A172 (cell line): ENCODE data around the gene TEK. TPM values are rescaled to one million over a fixed set of nuclear protein-coding genes. Genes with fewer than 3 reads are reported as not detected.
"Not testable (repeated sequence)": the region's sequence is repeated elsewhere in the genome, so short reads cannot be mapped to it uniquely, and the experiment has no call there.

ENCODE experiments used
- DNase-seq: peaks from one replicate; pipeline ENCODE4 v3.0.0-alpha.2; 2015; ENCODE audit warnings: low spot score
- total RNA-seq: library from RNA; depleted of rRNA; stranded (reverse); fragments of >200 nt; shearing (Covaris generic); gene quantifications from 2 replicates; pipeline ENCODE4 v1.2.3, GENCODE V29; 2014; rRNA removed

The TEK gene
- total RNA-seq, result 3.9 and 7.6 TPM in 2 replicates

GRCh38 chr9:27108981-27109541, at the start of gene TEK:
TSS of gene TEK (plus strand) at chr9:27109225. CDS start at chr9:27109591, 366 bp downstream.
- DNase-seq, result no peak

- DNase-seq, result no peak
These were observed 49.6 kb upstream of the TEK start for GRCh38 chr9:27059412-27059811.

- no peak for DNase-seq
These were observed 49.1 kb upstream of the TEK start for GRCh38 chr9:27059907-27060306.

DNA sequence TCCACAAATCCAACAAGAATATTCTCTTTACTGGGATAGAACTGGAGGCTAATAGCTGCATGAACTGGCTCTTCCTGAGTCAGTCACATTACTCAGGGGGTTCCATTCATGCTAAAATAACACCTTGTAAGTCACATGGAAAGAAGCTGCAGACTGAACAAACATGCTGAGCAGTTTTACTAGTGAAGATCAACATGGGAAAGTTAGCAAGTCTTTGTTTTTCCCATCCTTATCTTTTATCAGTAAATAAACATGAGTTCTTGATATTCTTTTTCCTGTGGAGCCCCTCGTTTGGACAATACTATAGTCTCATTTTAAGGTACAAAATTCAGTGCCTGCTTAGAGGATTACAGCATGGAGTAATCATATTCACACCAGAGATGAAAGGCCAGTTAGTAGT, 43.7 kb upstream of the TEK start:
- no peak for DNase-seq

DNA sequence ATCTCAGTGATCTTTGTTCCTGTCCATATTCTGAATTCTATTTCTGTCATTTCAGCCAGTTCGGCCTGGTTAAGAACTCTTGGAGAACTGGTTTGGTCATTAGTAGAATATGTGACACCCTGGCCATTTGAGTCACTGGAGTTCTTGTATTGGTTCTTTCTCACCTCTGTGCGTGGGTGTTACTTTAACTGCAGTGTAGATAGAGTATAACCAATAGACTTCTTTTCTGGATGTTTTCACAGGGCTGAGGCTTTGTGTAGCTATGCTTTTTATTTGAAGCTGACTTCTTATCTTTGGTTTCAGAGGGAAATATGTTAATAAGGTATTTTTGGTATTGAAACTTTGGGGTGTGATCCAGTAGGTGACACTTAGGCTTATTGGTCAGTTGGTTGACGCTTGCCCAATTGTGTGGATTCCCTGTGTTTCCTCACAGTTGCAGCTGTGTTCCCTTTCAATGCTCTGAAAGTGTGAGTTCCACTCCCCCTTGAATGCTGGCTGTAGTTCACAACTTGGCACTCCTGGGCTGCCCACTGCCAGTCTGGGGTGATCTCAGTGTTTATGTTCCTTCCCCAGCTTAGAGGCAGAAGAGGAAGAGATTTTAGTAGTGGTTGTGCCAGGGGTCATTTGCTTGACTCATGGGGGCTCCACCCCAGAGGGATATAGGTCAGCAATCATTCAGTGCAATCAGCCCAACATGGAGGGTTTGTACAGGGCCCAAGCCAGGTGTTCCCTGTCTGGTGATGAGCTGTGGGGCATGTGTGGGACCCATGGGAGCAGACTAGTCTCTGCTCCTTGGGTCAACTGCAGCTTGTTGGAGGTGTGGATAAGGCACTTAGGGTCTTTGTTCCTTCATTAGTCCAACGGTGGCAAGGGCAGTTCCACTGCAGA, 34.9 kb upstream of the TEK start:
- no peak for DNase-seq

DNA sequence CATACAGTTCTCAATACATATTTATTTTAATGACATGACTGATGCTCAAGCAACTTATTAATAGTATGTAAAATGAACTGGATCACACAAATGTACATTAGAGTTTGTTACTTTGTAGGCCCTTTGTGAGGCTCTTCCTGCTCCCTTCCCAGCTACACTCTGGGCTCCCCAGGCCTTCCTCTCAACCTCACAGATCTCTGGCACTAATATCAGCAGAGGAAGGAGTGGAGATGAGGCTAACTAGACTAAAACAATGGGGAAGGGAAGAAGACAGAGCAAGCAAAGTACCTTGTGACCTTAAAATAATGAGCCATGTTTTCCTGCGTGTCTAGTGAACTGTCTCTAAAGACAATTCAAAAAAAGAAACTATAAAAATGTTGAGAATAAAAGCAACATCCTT, 30.3 kb upstream of the TEK start:
- no peak for DNase-seq

DNA sequence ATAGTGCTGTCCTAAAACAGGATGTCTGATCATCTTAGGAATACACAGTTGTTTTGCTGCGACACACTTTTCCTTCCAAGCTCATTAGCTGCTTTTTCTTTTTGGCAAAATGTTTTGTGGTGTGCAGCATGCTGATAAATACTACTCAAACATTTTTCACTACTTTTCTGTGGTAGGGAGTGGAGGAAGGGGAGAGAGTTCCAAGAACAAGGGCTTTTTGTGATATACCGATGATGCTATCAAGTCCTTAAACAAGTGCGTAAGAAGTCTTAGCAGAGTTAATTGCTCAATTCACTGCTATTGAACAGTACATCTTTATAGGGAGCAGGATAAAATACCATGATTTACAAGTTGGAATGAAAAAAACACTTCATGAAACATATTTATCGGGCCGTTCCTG, 23.6 kb upstream of the TEK start:
- no peak for DNase-seq

- peak; percentile 21 for DNase-seq
These were observed 22.0 kb upstream of the TEK start for GRCh38 chr9:27086818-27087680.

- DNase-seq, result no peak
These were observed 20.0 kb upstream of the TEK start for GRCh38 chr9:27088981-27089380.

GRCh38 chr9:27089706-27090105, 19.3 kb upstream of the TEK start:
- DNase-seq, result no peak

GRCh38 chr9:27090231-27090630, 18.8 kb upstream of the TEK start:
- no peak for DNase-seq

- DNase-seq, result no peak
These were observed 18.3 kb upstream of the TEK start for GRCh38 chr9:27090711-27091110.

GRCh38 chr9:27092496-27092895, 16.5 kb upstream of the TEK start:
- not testable (repeated sequence) for DNase-seq

DNA sequence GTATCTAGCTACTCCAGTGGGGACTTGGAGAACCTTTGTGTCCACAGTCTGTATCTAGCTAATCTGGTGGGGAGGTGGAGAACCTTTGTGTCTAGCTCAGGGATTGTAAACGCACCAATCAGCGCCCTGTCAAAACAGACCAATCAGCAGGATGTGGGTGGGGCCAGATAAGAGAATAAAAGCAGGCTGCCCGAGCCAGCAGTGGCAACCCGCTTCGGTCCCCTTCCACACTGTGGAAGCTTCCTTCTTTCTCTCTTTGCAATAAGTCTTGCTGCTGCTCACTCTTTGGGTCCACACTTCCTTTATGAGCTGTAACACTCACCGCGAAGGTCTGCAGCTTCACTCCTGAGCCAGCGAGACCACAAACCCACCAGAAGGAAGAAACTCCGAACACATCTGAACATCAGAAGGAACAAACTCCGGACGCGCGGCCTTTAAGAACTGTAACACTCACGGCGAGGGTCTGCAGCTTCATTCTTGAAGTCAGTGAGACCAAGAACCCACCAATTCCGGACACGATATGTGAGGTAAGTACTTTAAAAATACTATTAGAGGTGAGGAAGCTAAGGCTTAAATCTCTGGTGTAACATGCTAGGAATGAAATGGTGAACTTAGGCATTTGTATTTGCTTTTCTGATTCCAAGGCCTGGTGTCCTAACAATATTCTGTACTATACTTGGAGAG, 15.5 kb upstream of the TEK start:
- DNase-seq, result not testable (repeated sequence)

DNA sequence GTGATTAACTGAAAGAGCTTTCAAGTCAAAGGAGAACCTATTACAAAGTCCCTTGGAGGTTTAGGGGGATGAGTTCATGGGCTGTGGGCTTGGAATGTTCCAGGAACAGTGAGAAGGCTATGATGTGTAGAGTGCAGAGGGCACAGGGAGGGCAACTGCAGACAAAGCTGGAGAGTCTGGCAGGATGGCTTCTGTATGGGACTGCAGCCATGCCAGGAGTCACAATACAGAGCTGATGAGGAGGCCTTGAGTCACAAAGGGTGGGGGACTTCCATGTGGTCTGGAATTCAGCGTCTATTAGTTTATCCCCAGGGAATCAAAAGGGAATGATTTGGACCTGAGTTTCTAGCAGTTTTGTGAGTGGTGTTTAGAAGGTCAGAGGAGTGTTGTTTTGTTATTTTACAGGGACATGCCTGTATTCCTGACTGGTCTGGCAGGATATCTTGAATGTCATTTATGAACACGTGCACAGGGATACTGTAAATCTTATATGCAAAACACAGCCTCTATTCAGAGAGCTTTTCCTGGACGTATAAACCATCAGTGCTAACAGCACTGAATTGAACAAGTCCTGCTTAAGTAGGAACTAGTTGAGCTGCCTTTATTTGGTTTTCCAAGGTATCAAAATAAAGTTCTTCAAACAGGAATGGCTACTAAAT, 14.3 kb upstream of the TEK start:
- DNase-seq, result peak; percentile 66

- no peak for DNase-seq
These were observed 1.8 kb upstream of the TEK start for GRCh38 chr9:27107241-27107640.

DNA sequence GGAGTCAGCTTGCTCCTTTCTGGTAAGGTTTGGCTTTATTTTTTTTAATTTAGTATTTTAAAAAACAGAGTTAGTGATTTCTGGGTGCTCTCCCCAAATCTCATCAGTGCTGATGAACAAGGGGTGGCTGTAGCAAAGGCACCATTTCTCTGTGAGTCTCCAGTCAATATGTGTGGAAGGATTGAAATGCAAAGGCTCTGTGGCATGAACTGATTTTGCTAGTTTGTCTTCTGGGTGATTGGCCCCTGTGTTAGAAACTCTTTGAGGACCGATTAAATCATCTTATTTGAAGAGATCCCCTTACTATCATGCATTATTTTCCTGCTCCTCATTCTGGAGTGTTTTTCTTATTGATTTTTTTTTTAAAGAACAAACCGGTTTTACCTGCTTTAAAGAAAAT, 596 bp downstream of the TEK start:
- no peak for DNase-seq

DNA sequence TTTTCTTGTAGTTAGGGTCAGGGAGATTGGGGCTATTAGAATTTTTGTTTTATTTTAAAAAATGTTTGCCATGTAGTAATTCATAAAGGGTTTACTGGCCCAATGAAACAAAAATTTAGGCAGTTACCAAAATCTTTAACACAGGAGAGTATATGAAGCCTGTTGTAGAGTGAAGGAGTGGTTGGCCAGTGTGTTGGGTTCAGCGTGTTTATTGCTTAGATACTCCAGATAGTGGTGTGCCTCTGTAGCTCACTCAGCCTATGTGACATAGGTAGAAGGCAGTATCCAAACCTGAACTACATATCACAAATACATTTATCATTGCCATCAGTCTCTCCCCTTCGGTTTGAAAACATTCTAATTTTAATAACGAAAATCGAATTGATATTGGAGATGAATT, 1.2 kb downstream of the TEK start:
- DNase-seq, result no peak

DNA sequence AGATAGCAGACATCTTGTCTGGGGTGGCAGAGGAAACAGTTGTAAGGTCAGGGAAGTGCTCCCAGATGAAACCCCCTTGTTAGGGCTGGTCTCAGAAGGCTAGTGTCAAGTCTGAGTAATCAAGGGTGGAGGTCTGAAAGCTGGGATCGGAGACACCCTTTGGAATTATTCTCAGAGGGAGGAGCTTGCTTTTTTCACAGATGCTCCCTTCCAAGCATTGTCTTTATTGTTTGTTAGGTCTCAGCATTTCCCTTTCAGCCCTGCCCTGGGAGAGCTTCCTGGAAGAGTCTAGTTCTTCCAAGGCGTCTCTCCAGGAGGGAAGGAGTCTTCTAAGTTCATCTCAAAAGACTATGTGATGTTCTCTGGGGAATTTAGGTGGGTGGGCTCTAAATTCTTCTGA, 3.2 kb downstream of the TEK start:
- DNase-seq, result no peak

GRCh38 chr9:27117489-27118135, 8.6 kb downstream of the TEK start:
- peak; percentile 86 for DNase-seq

DNA sequence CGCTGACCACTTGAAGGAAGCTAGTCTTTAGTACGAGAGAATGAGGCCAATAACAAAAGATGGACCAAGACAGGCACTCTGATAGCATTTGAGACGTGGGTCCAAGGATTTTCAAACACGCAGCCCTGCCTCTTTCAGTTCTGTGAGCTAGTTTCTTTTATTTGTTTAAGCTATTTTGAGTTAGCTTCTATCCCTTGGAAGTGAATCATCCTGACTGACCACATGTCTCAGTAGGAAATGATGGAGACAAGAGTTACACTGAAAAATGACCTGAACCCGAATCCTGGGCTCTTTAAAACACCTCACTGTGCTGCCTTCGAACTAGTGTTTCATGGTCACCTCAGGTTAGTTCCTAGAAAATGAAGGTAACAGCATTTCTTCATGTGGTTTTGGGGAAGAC, 9.9 kb downstream of the TEK start:
- DNase-seq, result peak; percentile 54
